SU-DHL-6 (cell line): ENCODE measurements around the gene NAV2.

ENCODE experiments used
- EZH2phosphoT487 ChIP-seq: fragments of 200-600 bp; sonication (generic), shearing (Covaris generic); conservative IDR thresholded peaks from 2 replicates; pipeline ENCODE4 v1.6.1; 2018; ENCODE audit warnings: mild to moderate bottlenecking, antibody characterized with exemption, low read length, moderate library complexity, mixed read lengths
- TF ChIP-seq, protein P1 (sequence below): fragments of 200-600 bp; sonication (generic); IDR thresholded peaks from one replicate; pipeline ENCODE4 v1.5.1; 2017; ENCODE audit warnings: antibody characterized with exemption, mild to moderate bottlenecking, low read length, moderate library complexity; ENCODE audit not compliant: insufficient read depth, poor library complexity, severe bottlenecking

DNA sequence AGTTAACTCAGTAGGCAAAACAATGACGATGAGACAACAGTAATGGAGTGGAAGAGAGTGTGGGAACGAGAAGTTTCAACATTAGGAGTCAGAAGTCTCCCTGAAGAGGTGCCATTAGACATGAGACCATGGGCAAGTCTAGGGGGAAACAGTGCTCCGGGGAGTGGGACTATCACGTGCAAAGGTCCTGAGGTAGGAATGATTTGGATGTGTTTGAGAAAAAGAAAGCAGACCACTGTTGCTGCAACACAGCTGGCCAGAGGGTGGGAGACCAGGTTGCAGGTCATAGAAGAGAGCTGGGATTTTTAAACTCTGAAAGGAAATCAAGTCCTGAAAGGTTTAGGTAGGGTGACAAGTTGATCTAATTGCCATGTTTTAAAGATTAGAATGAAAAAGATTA, 63.0 kb downstream of the NAV2 start:
- TF ChIP-seq, protein P1, sequence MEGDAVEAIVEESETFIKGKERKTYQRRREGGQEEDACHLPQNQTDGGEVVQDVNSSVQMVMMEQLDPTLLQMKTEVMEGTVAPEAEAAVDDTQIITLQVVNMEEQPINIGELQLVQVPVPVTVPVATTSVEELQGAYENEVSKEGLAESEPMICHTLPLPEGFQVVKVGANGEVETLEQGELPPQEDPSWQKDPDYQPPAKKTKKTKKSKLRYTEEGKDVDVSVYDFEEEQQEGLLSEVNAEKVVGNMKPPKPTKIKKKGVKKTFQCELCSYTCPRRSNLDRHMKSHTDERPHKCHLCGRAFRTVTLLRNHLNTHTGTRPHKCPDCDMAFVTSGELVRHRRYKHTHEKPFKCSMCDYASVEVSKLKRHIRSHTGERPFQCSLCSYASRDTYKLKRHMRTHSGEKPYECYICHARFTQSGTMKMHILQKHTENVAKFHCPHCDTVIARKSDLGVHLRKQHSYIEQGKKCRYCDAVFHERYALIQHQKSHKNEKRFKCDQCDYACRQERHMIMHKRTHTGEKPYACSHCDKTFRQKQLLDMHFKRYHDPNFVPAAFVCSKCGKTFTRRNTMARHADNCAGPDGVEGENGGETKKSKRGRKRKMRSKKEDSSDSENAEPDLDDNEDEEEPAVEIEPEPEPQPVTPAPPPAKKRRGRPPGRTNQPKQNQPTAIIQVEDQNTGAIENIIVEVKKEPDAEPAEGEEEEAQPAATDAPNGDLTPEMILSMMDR = no peak
- no peak for TF ChIP-seq EZH2phosphoT487
